Omental fat pad (tissue), 4 donors: Measurements from ENCODE around the gene ADGRG1. TPM values are rescaled to one million over a fixed set of nuclear protein-coding genes. Genes with fewer than 3 reads are reported as not detected.

ENCODE experiments used
- ATAC-seq: fragments of 150-250 bp; one replicate; pipeline ENCODE4 v1.9.1; 2016; ENCODE audit warnings: mild to moderate bottlenecking, moderate library complexity; ENCODE audit not compliant: low FRiP score
- DNase-seq: peaks from one replicate; pipeline ENCODE4 v3.0.0-alpha.2; 2019; ENCODE audit warnings: low spot score
- total RNA-seq, 4 donors: library from RNA; depleted of rRNA; stranded (reverse); fragments of >200 nt; gene quantifications; one replicate each; pipeline ENCODE4 v1.1.0, GENCODE V29; 2016
- TF ChIP-seq, protein P1 (sequence below), 3 donors: fragments of 450-650 bp; IDR thresholded peaks; one replicate each; pipeline ENCODE4 v1.5.1; 2016 to 2017; ENCODE audit warnings: antibody characterized with exemption in 3 of 3, mild to moderate bottlenecking in 3 of 3, moderate library complexity in 2 of 3

Gene ADGRG1
- total RNA-seq, 4 donors from 2014 or later: 15.3 to 99.1 (median 70.5) TPM

DNA sequence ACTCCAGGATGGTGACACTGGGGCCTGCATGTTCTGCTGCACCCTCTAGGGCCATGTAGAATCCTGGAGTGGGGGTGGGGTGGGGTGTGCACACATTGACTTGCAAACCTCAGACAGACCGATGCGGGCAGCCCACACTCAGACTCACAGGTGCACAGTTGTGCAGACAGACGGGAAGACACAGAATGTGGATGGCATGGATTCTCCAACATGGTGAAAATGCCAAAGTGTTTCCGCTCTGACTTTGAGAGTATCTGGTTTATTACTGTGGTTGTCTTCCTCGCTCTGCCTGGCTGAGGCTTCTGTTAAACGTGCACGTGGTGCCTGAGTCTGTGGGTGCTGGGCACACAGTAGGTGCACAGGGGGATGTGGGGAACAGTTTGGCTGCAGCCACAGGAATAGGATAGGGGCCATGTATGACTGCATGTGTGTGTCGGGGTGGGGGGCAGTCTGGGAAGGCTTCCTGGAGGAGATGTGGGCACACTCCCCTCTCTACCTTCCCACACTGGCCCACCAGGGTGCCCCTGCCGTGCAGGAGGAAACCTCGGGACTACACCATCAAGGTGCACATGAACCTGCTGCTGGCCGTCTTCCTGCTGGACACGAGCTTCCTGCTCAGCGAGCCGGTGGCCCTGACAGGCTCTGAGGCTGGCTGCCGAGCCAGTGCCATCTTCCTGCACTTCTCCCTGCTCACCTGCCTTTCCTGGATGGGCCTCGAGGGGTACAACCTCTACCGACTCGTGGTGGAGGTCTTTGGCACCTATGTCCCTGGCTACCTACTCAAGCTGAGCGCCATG lies 30.6 kb downstream of the ADGRG1 start:
- TF ChIP-seq, protein P1, sequence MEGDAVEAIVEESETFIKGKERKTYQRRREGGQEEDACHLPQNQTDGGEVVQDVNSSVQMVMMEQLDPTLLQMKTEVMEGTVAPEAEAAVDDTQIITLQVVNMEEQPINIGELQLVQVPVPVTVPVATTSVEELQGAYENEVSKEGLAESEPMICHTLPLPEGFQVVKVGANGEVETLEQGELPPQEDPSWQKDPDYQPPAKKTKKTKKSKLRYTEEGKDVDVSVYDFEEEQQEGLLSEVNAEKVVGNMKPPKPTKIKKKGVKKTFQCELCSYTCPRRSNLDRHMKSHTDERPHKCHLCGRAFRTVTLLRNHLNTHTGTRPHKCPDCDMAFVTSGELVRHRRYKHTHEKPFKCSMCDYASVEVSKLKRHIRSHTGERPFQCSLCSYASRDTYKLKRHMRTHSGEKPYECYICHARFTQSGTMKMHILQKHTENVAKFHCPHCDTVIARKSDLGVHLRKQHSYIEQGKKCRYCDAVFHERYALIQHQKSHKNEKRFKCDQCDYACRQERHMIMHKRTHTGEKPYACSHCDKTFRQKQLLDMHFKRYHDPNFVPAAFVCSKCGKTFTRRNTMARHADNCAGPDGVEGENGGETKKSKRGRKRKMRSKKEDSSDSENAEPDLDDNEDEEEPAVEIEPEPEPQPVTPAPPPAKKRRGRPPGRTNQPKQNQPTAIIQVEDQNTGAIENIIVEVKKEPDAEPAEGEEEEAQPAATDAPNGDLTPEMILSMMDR (IDR thresholded peaks at IDR 0.05): no peak
- DNase-seq (no peak), ATAC-seq (no peak)

DNA sequence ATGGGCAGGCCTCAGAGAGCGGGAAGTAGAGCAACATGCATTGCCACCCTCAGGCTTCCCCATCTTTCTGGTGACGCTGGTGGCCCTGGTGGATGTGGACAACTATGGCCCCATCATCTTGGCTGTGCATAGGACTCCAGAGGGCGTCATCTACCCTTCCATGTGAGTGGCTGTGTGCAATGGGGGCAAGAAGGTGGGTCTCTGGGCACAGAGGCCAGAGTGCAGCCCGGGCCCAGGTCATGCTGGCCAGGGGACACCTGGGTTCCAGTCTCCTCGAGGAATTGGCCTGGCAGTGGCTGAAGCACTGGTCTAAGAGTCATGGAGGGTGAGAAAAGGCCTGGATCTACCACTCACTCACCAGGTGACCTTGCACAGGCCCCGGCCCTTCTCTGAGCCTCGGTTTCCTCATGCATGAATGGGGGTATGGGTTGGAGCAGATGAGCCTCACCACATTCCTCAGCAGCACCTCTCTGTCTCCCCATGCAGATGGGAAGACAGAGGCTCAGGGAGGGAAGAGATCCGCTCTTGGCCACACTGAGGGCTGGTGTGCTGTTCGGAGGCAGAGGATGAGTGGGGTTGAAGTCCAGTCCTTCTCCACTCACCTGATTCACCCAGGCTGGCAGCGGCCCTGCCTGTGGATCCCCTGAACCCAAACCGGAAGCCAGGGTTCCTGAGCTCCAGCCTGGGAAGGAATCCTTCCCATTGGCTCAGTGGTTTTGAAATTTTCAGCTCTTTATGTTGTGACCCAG lies 32.5 kb downstream of the ADGRG1 start:
- ATAC-seq (no peak), DNase-seq (no peak)
- TF ChIP-seq, protein P1 (IDR thresholded peaks at IDR 0.05): no peak

DNA sequence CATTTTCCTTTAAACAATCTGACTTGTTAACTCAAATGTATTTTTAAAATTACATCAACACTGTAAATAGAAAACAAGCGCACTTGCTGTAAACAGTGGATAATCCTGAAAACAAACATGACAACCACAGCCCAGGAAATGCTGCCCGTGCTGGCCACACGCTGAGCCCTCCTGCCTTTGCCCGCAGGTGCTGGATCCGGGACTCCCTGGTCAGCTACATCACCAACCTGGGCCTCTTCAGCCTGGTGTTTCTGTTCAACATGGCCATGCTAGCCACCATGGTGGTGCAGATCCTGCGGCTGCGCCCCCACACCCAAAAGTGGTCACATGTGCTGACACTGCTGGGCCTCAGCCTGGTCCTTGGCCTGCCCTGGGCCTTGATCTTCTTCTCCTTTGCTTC lies 33.1 kb downstream of the ADGRG1 start:
- ATAC-seq (no peak), DNase-seq (no peak)
- TF ChIP-seq, protein P1 (IDR thresholded peaks at IDR 0.05): no peak

DNA sequence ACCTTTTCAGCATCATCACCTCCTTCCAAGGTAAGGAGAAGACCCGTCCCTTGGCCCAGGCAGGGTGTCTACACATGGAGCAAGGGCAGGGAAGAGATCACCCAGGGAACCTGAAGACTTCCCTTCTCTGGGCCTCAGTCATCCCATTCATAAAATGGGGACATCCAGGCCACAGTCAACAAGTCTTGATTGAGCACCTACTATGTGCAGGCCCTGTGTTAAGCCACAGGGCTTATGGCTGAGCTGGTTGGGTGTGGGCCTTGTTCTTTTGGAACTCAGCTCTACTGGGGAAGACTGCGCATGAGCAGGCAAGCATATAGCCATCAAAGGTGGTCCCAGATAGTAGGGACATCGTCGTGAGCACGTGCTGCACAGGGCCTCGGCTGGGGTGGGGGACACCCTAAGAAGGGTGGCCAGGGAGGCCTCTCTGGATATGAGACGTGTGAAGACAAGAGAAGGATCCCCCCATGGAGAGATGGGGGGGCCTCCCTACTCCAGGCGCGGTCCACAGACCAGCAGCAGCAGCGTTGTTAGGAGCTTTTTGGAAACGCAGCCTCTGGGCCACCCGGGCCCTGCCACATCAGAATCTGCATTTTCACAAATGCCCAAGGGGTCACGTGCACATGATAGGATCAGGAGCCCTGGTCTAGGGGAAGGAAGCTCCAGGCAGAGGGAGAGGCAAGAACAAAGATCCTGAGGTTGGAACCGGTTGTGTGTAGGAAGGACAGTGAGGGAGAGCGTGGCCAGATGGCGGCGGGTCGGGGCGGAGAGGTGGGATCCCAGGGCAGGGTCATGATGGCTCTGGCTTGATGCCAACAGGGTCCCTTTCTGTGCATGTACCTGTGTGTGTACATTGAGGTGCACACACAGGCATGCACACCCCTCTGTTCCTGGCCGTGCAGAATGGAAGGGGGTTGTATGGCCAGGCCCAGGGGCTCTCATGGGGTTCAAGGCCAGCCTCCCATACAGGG lies 33.8 kb downstream of the ADGRG1 start:
- DNase-seq (no peak), ATAC-seq (no peak)
- TF ChIP-seq, protein P1 (IDR thresholded peaks at IDR 0.05): no peak

DNA sequence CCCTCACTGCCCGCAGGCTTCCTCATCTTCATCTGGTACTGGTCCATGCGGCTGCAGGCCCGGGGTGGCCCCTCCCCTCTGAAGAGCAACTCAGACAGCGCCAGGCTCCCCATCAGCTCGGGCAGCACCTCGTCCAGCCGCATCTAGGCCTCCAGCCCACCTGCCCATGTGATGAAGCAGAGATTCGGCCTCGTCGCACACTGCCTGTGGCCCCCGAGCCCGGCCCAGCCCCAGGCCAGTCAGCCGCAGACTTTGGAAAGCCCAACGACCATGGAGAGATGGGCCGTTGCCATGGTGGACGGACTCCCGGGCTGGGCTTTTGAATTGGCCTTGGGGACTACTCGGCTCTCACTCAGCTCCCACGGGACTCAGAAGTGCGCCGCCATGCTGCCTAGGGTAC lies 35.0 kb downstream of the ADGRG1 start:
- DNase-seq (no peak), ATAC-seq (no peak)
- TF ChIP-seq, protein P1 (IDR thresholded peaks at IDR 0.05): no peak

DNA sequence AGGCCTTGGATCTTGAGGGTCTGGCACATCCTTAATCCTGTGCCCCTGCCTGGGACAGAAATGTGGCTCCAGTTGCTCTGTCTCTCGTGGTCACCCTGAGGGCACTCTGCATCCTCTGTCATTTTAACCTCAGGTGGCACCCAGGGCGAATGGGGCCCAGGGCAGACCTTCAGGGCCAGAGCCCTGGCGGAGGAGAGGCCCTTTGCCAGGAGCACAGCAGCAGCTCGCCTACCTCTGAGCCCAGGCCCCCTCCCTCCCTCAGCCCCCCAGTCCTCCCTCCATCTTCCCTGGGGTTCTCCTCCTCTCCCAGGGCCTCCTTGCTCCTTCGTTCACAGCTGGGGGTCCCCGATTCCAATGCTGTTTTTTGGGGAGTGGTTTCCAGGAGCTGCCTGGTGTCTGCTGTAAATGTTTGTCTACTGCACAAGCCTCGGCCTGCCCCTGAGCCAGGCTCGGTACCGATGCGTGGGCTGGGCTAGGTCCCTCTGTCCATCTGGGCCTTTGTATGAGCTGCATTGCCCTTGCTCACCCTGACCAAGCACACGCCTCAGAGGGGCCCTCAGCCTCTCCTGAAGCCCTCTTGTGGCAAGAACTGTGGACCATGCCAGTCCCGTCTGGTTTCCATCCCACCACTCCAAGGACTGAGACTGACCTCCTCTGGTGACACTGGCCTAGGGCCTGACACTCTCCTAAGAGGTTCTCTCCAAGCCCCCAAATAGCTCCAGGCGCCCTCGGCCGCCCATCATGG lies 35.7 kb downstream of the ADGRG1 start:
- ATAC-seq (no peak), DNase-seq (no peak)
- TF ChIP-seq, protein P1 (IDR thresholded peaks at IDR 0.05): no peak
